ENCODE measurements around the gene PHC1.
"Not testable (repeated sequence)": the region's sequence is repeated elsewhere in the genome, so short reads cannot be mapped to it uniquely, and the experiment has no call there.

Gene PHC1

DNA sequence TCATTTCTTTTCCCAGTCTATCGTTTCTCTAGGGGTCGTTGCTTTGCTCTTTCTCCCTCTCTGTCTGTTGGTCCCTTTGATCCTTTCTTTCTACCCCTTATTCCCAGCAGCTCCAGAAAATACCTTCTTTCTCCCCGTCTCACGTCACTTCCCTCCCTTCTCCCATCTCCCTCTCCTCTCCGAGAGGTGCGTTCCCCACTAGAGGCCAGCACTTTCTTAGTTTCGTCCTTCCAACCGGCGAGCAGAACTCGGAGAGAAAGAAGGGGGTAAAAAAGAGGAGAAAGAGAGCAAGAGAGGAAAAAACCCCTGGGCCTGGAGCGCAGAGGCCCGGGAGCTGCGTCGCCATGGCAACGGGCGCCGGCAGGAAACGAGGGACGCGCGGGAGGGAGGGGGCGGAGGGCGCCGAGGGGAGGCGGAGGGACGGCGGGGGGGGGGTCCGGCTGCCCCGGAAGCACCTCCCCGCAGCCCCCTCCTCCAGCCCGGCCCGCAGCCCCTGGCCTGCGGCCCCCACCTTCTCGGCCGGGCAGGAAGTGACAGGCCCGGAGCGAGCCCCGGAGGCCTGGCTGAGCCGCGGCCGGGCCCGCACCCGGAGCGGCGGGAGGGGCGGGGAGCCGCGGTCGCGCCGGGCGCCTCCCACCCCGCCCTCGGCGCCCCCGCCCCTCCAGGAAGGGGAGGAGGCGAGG, at the start of gene PHC1:
PHC1 (plus strand) TSS at position 477 of the 683 bp plus-strand sequence. CDS start 3,169 bp downstream, outside the sequence.
- DNase-seq (ENCODE audit: low read depth), result peak; percentile 49

DNA sequence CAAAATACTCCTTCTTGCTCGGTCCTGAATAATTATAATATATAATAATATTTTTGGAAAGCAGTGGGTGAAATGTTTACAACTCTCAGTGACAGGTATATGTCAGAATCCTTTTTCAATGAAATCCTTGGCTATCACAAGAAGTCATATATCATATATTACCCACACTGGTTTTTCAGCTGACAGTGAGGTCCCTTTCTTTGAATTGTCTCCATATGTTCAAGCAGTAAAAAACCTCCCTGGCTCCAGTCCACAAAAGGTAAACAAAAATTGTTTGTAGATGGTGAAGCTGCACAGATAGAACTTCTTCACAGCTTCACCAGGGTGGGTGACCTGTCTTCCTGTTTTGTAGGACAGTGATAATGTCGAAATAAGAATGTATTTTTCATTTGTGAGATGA, 47.9 kb upstream of the PHC1 start:
- no peak for DNase-seq (ENCODE audit: low read depth)

DNA sequence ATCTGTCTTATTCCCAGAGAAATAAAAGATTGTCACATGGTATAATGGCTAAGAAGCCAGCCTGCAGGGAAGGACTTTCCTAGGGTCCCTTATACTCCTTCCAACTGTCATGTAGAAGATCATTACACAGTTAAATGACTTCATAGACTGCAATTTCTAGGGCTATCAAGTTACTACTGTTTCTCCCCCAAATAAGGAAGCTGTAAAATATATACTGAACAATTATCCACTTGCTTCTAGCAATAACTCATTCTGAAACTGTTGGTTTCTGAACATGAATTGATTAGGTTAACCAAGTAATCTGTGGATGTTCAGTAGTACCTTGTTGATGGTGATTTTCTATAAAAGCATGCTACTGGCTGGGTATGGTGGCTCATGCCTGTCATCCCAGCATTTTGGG, 47.3 kb upstream of the PHC1 start:
- DNase-seq (ENCODE audit: low read depth), result no peak

DNA sequence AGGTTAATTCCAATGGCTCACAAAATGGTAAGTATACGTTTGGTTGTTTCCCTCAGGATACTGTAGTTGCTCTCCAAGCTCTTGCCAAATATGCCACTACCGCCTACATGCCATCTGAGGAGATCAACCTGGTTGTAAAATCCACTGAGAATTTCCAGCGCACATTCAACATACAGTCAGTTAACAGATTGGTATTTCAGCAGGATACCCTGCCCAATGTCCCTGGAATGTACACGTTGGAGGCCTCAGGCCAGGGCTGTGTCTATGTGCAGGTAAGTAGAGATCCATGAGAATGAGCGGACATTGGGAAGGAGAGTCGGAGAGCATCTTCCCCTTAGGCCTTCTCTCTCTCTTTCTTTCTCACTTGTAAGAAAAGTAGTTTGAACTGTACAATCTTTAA, 46.5 kb upstream of the PHC1 start:
- DNase-seq (ENCODE audit: low read depth), result no peak

DNA sequence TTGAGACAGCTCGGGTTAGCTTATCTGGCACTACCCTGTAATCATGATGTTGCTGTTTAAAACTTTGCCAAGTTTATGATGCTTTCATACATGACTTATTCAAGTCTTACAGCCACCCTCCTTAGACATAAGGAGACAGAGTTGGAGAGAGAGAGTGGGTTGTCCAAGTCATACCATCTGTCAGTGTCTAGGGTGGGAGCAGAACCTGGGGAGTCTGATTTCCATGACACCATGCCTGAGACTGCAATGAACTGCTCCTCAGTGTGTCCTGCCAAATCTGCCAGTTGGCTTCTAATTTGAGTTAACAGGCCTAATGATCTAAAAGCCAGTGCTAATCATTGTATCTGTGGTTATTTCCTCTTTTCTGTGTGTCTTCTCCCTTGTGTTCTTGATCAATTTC, 43.7 kb upstream of the PHC1 start:
- DNase-seq (ENCODE audit: low read depth), result no peak

- DNase-seq (ENCODE audit: low read depth), result no peak
Observed at GRCh38 chr12:8871068-8871467, 43.2 kb upstream of the PHC1 start.

- DNase-seq (ENCODE audit: low read depth), result no peak
Observed at GRCh38 chr12:8876887-8877286, 37.4 kb upstream of the PHC1 start.

DNA sequence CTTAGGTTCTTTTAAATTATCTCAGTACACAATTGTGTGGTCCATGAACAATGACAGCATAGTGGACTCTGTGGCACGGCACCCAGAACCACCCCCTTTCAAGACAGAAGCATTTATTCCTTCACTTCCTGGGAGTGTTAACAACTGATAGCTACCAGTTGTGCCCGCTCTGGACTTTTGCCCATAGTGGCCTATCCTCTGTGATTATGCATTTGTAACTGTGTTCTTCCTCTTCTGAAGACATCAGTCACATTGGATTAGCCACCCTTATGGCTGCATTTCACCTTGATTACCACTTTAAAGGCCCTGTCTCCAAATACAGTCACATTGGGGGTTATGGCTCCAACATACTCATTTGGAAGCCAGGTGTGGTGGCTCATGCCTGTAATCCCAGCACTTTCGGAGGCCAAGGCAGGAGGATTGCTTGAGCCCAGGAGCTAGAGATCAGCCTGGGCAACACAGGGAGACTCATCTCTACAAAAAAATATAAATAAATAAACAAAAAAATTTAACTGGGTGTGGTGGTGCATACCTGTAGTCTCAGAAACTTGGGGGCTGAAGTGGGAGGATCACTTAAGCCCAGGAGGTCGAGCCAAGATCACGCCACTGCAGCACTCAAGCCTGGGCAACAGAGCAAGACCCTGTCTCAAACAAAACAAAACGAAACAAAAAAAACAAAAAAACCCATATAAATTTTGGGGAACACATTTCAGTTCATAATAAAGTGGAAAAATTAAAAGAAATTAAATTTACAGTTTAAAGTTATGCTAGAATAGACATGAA, 27.6 kb upstream of the PHC1 start:
- no peak for DNase-seq (ENCODE audit: low read depth)

- no peak for DNase-seq (ENCODE audit: low read depth)
Observed at GRCh38 chr12:8887285-8887715, 27.0 kb upstream of the PHC1 start.

GRCh38 chr12:8890313-8891085, 23.8 kb upstream of the PHC1 start:
- peak; percentile 34 for DNase-seq (ENCODE audit: low read depth)

GRCh38 chr12:8891976-8892375, 22.3 kb upstream of the PHC1 start:
- DNase-seq (ENCODE audit: low read depth), result no peak

- no peak for DNase-seq (ENCODE audit: low read depth)
Observed at GRCh38 chr12:8894378-8894777, 19.9 kb upstream of the PHC1 start.

- DNase-seq (ENCODE audit: low read depth), result no peak
Observed at GRCh38 chr12:8894986-8895385, 19.3 kb upstream of the PHC1 start.

DNA sequence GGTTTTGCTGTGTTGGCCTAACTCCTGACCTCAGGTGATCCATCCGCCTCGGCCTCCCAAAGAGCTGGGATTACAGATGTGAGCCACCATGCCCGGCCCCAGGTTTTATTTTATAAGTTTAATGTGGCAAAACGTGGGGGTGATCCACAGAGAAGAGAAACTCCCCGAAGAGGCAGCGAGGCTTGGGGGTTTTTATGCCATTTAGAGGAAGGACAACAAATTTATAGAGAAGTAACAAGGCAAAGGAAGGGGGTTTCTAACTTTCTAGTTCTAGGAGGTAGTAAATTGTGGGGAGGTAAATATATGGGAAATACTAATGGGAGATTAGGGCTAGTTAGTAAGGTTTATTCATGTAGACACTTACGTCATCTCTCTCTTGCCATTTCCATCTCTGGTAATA, 17.2 kb upstream of the PHC1 start:
- no peak for DNase-seq (ENCODE audit: low read depth)

DNA sequence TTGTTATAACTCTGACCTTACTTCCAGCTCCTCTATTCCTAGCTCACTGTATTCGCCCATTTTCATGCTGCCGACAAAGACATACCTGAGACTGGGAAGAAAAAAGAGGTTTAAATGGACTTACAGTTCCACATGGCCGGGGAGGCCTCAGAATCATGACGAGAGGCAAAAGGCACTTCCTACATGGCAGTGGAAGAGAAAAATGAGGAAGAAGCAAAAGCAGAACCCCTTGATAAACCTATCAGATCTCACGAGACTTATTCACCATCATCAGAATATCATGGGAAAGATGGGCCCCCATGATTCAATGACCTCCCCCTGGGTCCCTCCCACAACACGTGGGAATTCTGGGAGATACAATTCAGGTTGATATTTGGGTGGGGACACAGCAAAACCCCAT, 14.5 kb upstream of the PHC1 start:
- DNase-seq (ENCODE audit: low read depth), result no peak

DNA sequence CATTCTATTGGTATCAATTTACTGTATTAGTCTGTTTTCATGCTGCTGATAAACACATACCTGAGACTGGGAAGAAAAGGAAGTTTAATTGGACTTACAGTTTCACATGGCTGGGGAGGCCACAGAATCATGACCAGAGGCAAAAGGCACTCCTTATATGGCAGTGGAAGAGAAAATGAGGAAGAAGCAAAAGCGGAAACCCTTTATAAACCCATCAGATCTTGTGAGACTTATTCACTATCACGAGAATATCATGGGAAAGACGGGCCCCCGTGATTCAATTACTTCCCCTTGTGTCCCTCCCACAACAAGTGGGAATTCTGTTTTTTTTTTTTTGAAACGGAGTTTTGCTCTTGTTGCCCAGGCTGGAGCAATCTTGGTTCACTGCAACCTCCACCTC, 11.6 kb upstream of the PHC1 start:
- DNase-seq (ENCODE audit: low read depth), result not testable (repeated sequence)

DNA sequence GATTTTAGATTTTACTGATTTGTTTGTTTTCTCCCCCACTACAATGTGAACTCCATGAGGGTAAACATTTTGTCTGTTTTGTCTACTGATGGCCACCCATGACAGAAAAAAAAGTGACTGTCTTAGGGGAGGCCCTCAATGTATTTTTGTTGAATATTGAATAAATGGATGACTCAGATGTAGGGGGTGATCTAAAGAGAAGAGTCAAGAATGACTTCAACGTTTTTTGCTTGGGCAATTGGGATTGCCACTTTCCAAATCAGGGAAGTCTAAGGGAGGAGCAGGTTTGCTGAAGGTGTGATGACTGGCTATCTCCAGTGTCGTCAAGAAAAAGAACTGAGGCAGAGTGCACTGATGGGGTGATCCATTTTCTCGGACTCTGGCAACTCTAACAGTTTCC, 10.7 kb upstream of the PHC1 start:
- no peak for DNase-seq (ENCODE audit: low read depth)

DNA sequence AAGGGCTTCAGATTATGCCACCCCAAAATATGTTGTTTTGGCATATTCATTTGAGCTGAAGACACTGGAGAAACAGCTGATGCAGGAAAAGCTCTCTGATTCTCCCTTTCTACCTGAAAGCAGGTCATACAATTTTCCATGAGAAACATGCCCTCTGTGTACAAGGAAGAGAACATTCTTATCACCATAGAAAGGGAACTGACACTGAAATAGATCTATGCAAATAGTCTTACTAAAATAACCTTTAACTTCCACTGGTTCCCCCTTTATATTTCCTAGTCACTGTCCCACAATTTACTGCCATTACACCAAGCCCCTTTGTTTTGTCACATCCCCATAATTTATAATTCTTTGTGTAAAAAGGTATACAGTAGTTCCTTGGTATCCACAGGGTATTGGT, 9.6 kb upstream of the PHC1 start:
- no peak for DNase-seq (ENCODE audit: low read depth)

DNA sequence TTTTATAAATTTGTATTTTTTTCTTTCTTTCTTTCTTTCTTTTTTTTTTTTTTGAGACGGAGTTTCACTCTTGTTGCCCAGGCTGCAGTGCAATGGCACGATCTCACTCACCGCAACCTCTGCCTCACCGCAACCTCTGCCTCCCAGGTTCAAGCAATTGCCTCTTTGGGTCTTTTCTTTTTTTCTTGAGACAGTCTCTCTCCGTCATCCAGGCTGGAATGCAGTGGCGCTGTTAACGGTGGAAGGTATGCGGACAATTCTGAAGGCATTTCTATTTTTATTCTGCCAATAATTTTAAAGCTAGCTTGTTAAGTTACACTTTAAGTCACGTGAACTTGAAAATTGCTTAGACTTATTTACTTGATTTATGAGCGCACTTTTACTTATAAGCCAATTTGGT, 8.8 kb upstream of the PHC1 start:
- DNase-seq (ENCODE audit: low read depth), result no peak

DNA sequence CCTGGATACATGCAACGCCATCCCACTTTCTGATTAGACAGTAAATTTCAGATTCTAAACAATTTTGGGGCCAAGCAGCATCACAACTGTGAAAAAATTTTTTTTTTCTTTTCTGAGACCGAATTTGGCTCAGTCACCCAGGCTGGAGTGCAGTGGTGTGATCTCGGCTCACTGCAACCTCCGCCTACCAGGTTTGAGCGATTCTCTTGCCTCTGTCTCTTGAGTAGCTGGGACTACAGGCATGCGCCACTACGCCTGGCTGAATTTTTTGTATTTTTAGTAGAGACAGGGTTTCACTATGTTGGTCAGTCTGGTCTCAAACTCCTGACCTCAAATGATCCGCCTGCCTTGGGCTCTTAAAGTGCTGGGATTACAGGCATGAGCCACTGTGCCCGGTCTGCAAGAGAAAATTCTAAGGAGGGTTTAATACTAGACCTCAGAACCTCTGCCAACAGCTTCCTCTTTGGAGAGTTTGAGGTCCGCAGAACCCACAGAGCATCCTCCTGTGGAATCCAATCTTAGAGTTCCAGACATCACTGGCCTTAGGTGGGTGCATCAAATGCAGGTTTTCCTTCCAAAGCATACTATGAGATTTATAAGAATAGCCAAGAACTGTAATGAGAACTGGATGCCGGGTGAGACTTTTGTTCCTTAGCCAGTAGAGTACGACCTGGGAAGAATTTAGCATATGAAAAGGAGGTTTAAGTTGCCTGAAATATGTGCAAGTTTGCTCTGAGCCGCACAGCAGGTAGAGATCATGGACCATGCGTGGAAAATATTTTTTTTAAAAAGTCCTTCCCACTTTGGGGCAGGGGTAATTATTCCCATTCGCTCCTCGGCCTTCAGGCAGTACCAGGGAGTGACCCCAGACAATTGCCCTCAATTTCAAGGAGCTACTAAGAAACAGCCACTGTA, 7.8 kb upstream of the PHC1 start:
- no peak for DNase-seq (ENCODE audit: low read depth)

GRCh38 chr12:8907513-8907912, 6.8 kb upstream of the PHC1 start:
- DNase-seq (ENCODE audit: low read depth), result no peak

- DNase-seq (ENCODE audit: low read depth), result no peak
Observed at GRCh38 chr12:8909752-8910151, 4.6 kb upstream of the PHC1 start.
